Esophagus squamous epithelium (tissue), 5 donors: Measurements from ENCODE around the gene LRRC31. TPM values are rescaled to one million over a fixed set of nuclear protein-coding genes. Genes with fewer than 3 reads are reported as not detected.

Experiments used
- DNase-seq: peaks from one replicate; lab custom pipeline; 2025; lab: John Stamatoyannopoulos, UW
- H3K27ac ChIP-seq, 4 donors: fragments of 200-600 bp; sonication (generic); one replicate each; pipeline ENCODE4 v1.5.1; 2016 to 2019; ENCODE audit warnings: mild to moderate bottlenecking in 1 of 4
- H3K27me3 ChIP-seq, 4 donors: fragments of 200-600 bp; sonication (generic); 1 replicate in 3 of 4; 2 replicates in 1 of 4; pipeline versions ENCODE4 v1.5.1 to v1.6.0; 2017 to 2021; ENCODE audit warnings: antibody characterized with exemption in 1 of 4
- H3K36me3 ChIP-seq, 3 donors: fragments of 200-600 bp; sonication (generic); one replicate each; pipeline ENCODE4 v1.5.1; 2016 to 2019
- H3K4me1 ChIP-seq, 3 donors: fragments of 200-600 bp; sonication (generic); one replicate each; pipeline ENCODE4 v1.5.1; 2017 to 2019
- H3K4me3 ChIP-seq, 4 donors: fragments of 200-600 bp; sonication (generic); 1 replicate in 3 of 4; 2 replicates in 1 of 4; pipeline ENCODE4 v1.5.1; 2016 to 2019; ENCODE audit warnings: mild to moderate bottlenecking in 2 of 4, moderate library complexity in 1 of 4
- H3K9me3 ChIP-seq, 3 donors: fragments of 200-600 bp; sonication (generic); one replicate each; pipeline ENCODE4 v1.5.1; 2016 to 2019
- CTCF ChIP-seq, 6 experiments: fragments of 450-650 bp in 4 of 6; fragments of 200-600 bp in 2 of 6; sonication (generic) in 2 of 6; IDR thresholded peaks; one replicate each; pipeline ENCODE4 v1.5.1; 2016 to 2019; ENCODE audit warnings: antibody characterized with exemption in 6 of 6, mild to moderate bottlenecking in 4 of 6, moderate library complexity in 4 of 6
- POLR2A ChIP-seq, 4 donors: fragments of 450-650 bp; IDR thresholded peaks; one replicate each; pipeline ENCODE4 v1.6.1; 2017; ENCODE audit warnings: antibody characterized with exemption in 4 of 4, mild to moderate bottlenecking in 4 of 4, moderate library complexity in 3 of 4
- WGBS, 2 donors: methylation state at CpG; one replicate each; pipeline ENCODE4 v1.1.5; 2018; 5-methylcytosine and 5-hydroxymethylcytosine counted together
- intact Hi-C: fragments of 100-400 bp; cut with DNase I; formaldehyde crosslinking; loops from one replicate; pipeline ENCODE4 v1.15.0; 2022
- total RNA-seq, 4 donors: library from RNA; depleted of rRNA; stranded (reverse); fragments of >200 nt; gene quantifications; one replicate each; pipeline ENCODE4 v1.1.0, GENCODE V29; 2016
- donor health status: DM: yes; HTN: yes; CAD: no.

LRRC31 gene
- total RNA-seq, 4 donors from 2014 or later, result not detected

GRCh38 chr3:169891886-169892285, 22.2 kb upstream of the LRRC31 start:
- no peak for TF ChIP-seq POLR2A (IDR thresholded peaks at IDR 0.05)
- no peak for TF ChIP-seq CTCF (IDR thresholded peaks at IDR 0.05)
- WGBS, 2 donors, result 61 to 89% methylated on average over 3 to 4 of the region's 7 CpGs
- DNase-seq, result no peak
- no peak overlapping the region for H3K4me3 ChIP-seq
- no peak overlapping the region for H3K27ac ChIP-seq
- no peaks in the 10 kb centered on the region for H3K4me1 ChIP-seq
- intact Hi-C loops, result no loop called here
- H3K27me3 ChIP-seq, result no peaks in the 10 kb centered on the region
- no peaks in the 10 kb centered on the region for H3K36me3 ChIP-seq
- no peaks in the 10 kb centered on the region for H3K9me3 ChIP-seq

GRCh38 chr3:169886671-169887070, 16.9 kb upstream of the LRRC31 start:
- TF ChIP-seq CTCF (IDR thresholded peaks at IDR 0.05) (no peak), POLR2A (IDR thresholded peaks at IDR 0.05) (no peak)
- DNase-seq, result no peak

GRCh38 chr3:169880576-169881250, 11.0 kb upstream of the LRRC31 start:
- no peaks in the 10 kb centered on the region for H3K4me1 ChIP-seq
- intact Hi-C loops, result no loop called here
- 82 to 85% methylated on average over 4 of the region's 4 CpGs for WGBS, 2 donors

More at GRCh38 chr3:169886671-169887070, 16.9 kb upstream of the LRRC31 start:
- no peaks in the 10 kb centered on the region for H3K9me3 ChIP-seq
- no peak overlapping the region for H3K27ac ChIP-seq
- H3K27me3 ChIP-seq, result no peaks in the 10 kb centered on the region
- H3K4me1 ChIP-seq, result no peaks in the 10 kb centered on the region
- WGBS, 2 donors, result 31 to 38% methylated on average over 2 to 5 of the region's 5 CpGs
- no peak overlapping the region for H3K4me3 ChIP-seq
- intact Hi-C loops, result no loop called here
- no peaks in the 10 kb centered on the region for H3K36me3 ChIP-seq

GRCh38 chr3:169879845-169880575, 10.3 kb upstream of the LRRC31 start:
- TF ChIP-seq POLR2A (IDR thresholded peaks at IDR 0.05) (no peak), CTCF (IDR thresholded peaks at IDR 0.05) (no peak)
- H3K27me3 ChIP-seq, result no peaks in the 10 kb centered on the region
- intact Hi-C loops, result no loop called here
- 40% methylated on average over 1 of the region's 3 CpGs; no CpG with 5 or more reads in 1 of the 2 donors for WGBS, 2 donors
- H3K36me3 ChIP-seq, result no peaks in the 10 kb centered on the region
- H3K4me1 ChIP-seq, result no peaks in the 10 kb centered on the region
- no peak overlapping the region for H3K4me3 ChIP-seq
- H3K9me3 ChIP-seq, result no peaks in the 10 kb centered on the region
- no peak for DNase-seq
- H3K27ac ChIP-seq, result no peak overlapping the region

More at GRCh38 chr3:169880576-169881250, 11.0 kb upstream of the LRRC31 start:
- Histone ChIP-seq H3K36me3 (no peaks in the 10 kb centered on the region), H3K27ac (no peak overlapping the region), H3K27me3 (no peaks in the 10 kb centered on the region), H3K4me3 (no peak overlapping the region), H3K9me3 (no peaks in the 10 kb centered on the region)
- no peak for DNase-seq
- TF ChIP-seq CTCF (IDR thresholded peaks at IDR 0.05) (no peak), POLR2A (IDR thresholded peaks at IDR 0.05) (no peak)

GRCh38 chr3:169879013-169879557, 9.3 kb upstream of the LRRC31 start:
- no peak for TF ChIP-seq POLR2A (IDR thresholded peaks at IDR 0.05)
- no peak for TF ChIP-seq CTCF (IDR thresholded peaks at IDR 0.05)
- DNase-seq, result no peak
- Histone ChIP-seq H3K27me3 (no peaks in the 10 kb centered on the region), H3K36me3 (no peaks in the 10 kb centered on the region), H3K9me3 (no peaks in the 10 kb centered on the region), H3K4me3 (no peak overlapping the region), H3K27ac (no peak overlapping the region), H3K4me1 (no peaks in the 10 kb centered on the region)
- 70 to 80% methylated on average over 7 to 8 of the region's 8 CpGs for WGBS, 2 donors
- intact Hi-C loops, result no loop called here
